Neural crest cell (in vitro differentiated cells): ENCODE measurements around the gene TLR6. TPM values are rescaled to one million over a fixed set of nuclear protein-coding genes. Genes with fewer than 3 reads are reported as not detected.

Experiments used
- DNase-seq: peaks from one replicate; pipeline ENCODE4 v3.0.0; 2021; ENCODE audit warnings: low read depth, mixed read lengths, low spot score
- H3K27ac Mint-ChIP-seq: one replicate; pipeline ENCODE4 v1.8.0; 2021; ENCODE audit warnings: mild to moderate bottlenecking, mixed read lengths; ENCODE audit not compliant: unreplicated experiment
- H3K27me3 Mint-ChIP-seq: 2 replicates; pipeline ENCODE4 v1.8.0; 2021; ENCODE audit warnings: low read depth, mild to moderate bottlenecking, mixed read lengths
- H3K36me3 Mint-ChIP-seq: 2 replicates; pipeline ENCODE4 v1.8.0; 2021; ENCODE audit warnings: low read depth, mild to moderate bottlenecking, mixed read lengths
- H3K4me1 Mint-ChIP-seq: 2 replicates; pipeline ENCODE4 v1.8.0; 2021; ENCODE audit warnings: mixed read lengths
- H3K4me3 Mint-ChIP-seq: one replicate; pipeline ENCODE4 v1.8.0; 2021; ENCODE audit warnings: mild to moderate bottlenecking, mixed read lengths
- H3K9me3 Mint-ChIP-seq: 2 replicates; pipeline ENCODE4 v1.8.0; 2021; ENCODE audit warnings: mixed read lengths
- total RNA-seq: library from RNA; stranded (reverse); gene quantifications from 2 replicates; pipeline ENCODE4 v1.2.1, GENCODE V29; 2021
- TF ChIP-seq, protein P1 (sequence below): fragments of 200-600 bp; sonication (generic); conservative IDR thresholded peaks from 2 replicates; pipeline ENCODE4 v1.5.0; 2021; ENCODE audit warnings: antibody characterized with exemption, mild to moderate bottlenecking

TLR6 gene
- total RNA-seq, 1 donor from 2014 or later: 0.19 TPM

DNA sequence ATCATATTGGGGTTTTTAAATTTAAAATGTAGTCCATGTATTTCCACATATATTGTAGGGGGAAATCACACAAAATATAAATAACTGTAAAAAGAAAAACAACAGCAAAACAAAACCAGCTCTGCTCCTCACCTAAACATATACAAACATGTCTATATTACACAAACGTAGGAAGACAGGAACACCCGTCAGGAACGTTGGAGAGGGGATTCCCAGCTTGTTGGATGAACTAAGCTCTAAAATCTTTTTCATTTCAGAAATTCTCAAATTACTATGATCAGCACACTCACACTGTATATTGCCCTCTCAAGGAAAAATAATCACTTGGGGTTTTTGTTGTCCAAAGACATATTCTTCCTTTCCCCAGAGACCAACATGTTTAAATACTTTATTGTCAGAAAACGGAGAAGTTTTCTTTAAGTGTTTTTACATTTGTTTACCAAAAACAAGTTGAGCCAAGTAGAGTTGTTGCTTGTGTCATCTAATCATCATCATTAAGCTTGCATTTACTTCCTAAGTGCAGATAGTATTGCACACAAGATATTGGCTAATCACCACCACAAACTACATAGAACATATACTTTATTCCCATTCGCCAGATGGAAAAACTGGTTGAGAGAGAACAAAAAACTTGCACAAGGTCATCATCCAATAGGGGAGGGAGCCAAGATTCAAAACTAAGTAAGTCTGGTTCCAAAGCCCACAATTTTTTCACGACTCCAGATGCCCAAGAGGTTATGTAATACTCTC, 71.4 kb downstream of the TLR6 start:
- H3K36me3 Mint-ChIP-seq: no peaks in the 10 kb centered on the region
- H3K9me3 Mint-ChIP-seq: no peaks in the 10 kb centered on the region
- no peak for DNase-seq
- peaks cover 3% of the 10 kb centered on the region for H3K4me1 Mint-ChIP-seq
- TF ChIP-seq, protein P1, sequence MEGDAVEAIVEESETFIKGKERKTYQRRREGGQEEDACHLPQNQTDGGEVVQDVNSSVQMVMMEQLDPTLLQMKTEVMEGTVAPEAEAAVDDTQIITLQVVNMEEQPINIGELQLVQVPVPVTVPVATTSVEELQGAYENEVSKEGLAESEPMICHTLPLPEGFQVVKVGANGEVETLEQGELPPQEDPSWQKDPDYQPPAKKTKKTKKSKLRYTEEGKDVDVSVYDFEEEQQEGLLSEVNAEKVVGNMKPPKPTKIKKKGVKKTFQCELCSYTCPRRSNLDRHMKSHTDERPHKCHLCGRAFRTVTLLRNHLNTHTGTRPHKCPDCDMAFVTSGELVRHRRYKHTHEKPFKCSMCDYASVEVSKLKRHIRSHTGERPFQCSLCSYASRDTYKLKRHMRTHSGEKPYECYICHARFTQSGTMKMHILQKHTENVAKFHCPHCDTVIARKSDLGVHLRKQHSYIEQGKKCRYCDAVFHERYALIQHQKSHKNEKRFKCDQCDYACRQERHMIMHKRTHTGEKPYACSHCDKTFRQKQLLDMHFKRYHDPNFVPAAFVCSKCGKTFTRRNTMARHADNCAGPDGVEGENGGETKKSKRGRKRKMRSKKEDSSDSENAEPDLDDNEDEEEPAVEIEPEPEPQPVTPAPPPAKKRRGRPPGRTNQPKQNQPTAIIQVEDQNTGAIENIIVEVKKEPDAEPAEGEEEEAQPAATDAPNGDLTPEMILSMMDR: no peak
- H3K4me3 Mint-ChIP-seq: no peak overlapping the region
- no peaks in the 10 kb centered on the region for H3K27me3 Mint-ChIP-seq
- no peak overlapping the region for H3K27ac Mint-ChIP-seq

DNA sequence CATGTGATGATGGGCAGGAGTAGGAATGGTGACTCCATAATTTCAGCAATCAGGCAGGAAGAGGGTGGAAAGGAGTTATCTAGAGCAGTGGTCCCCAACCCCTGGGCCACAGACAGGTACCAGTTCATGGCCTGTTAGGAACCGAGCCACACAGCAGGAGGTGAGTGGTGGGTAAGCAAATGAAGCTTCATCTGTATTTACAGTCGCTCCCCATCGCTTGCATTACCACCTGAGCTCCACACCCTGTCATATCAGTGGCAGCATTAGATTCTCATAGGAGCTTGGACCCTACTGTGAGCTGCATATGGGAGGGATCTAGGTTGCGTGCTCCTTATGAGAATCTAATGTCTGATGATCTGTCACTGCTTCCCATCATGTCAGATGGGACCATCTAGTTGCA, 72.5 kb downstream of the TLR6 start:
- no peaks in the 10 kb centered on the region for H3K36me3 Mint-ChIP-seq
- TF ChIP-seq, protein P1: no peak
- H3K4me1 Mint-ChIP-seq: peaks cover 3% of the 10 kb centered on the region
- no peak for DNase-seq
- H3K27me3 Mint-ChIP-seq: no peaks in the 10 kb centered on the region
- no peaks in the 10 kb centered on the region for H3K9me3 Mint-ChIP-seq
- no peak overlapping the region for H3K27ac Mint-ChIP-seq
- H3K4me3 Mint-ChIP-seq: no peak overlapping the region

DNA sequence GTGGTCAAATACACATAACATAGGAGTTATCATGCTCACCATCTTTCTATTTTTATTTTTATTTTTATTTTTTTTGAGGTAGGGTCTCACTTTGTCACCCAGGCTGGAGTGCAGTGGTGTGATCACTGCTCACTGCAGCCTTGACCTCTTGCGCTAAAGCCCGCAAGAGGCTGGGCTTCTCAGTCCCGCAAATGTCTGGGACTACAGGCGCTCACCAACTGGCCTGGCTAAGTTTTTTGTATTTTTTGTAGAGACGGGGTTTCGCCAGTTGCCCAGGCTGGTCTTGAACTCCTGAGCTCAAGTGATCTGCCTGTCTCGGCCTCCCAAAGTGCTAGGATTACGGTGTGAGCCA, 73.5 kb downstream of the TLR6 start:
- Mint-ChIP-seq H3K27me3 (no peaks in the 10 kb centered on the region), H3K4me3 (no peak overlapping the region), H3K27ac (no peak overlapping the region), H3K4me1 (peaks cover 3% of the 10 kb centered on the region), H3K9me3 (no peaks in the 10 kb centered on the region), H3K36me3 (no peaks in the 10 kb centered on the region)
- TF ChIP-seq, protein P1: peak; percentile 18
- no peak for DNase-seq

DNA sequence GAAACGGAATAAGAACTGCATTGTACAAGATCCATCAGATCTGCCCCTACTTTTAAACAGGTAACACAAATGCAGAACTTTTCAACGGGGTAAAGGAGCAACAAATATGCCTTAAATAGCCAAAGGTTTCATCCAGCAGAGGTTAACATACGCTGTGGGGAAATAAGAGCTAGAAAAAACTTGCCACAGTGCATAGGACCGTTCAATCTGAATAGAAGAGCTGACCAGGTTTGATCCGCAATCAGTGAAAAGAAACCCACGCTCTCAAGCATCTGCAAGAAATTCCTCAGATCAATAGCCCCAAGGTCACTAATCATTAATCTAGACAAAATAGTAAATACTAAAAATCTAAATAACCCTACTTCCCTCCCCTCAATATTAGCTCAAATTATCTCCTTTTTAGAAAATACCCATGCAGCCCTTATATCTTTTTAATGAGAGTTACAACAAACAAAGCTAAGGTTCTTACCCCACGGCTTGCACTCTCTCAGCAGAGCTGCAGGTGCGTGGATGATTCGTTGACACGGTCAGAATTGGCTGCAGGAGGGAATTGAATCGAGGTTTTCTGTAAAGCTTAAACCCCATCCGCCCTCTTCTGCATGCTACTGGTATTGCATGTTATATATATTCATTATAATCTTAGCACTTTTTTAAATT, 74.0 kb downstream of the TLR6 start, which contains the start of gene TLR10:
TSS of gene TLR10 (minus strand) at position 539 of the 657 bp plus-strand sequence. CDS start 7,400 bp downstream, outside the sequence.
- TF ChIP-seq, protein P1: peak; percentile 83
- H3K36me3 Mint-ChIP-seq: no peaks in the 10 kb centered on the region
- no peaks in the 10 kb centered on the region for H3K27me3 Mint-ChIP-seq
- no peaks in the 10 kb centered on the region for H3K9me3 Mint-ChIP-seq
- H3K27ac Mint-ChIP-seq: no peak within 1 kb of the TSS
- peaks cover 3% of the 10 kb centered on the region for H3K4me1 Mint-ChIP-seq
- DNase-seq: peak; percentile 36
- no peak within 1 kb of the TSS for H3K4me3 Mint-ChIP-seq

DNA sequence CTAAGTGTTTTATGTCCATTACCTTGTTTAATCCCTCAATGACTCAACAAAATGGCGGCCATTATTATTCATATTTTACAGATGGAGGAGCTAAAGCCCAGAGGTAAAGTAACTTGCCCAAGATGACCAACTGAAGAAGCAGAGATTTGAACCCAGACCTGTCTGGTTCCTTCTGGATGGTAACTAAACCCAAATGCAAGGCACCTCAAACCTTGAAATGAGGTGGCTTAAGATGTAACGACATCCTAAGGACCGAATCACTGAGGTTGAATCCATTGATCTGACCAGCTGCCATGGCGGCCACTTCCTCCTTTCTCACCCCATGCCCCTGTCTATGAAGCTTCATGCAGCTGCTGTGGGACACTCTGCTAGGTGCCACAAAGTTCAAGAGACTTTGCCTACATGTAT, 74.8 kb downstream of the TLR6 start:
- H3K27ac Mint-ChIP-seq: no peak overlapping the region
- H3K36me3 Mint-ChIP-seq: no peaks in the 10 kb centered on the region
- no peak overlapping the region for H3K4me3 Mint-ChIP-seq
- DNase-seq: no peak
- TF ChIP-seq, protein P1: no peak
- H3K27me3 Mint-ChIP-seq: no peaks in the 10 kb centered on the region
- no peaks in the 10 kb centered on the region for H3K9me3 Mint-ChIP-seq
- H3K4me1 Mint-ChIP-seq: peaks cover 3% of the 10 kb centered on the region
